HL-60 (cell line): ENCODE measurements around the gene OLFM4.

Experiments
- GABPA ChIP-seq: IDR thresholded peaks from 2 replicates; pipeline ENCODE4 v1.6.1; 2012; ENCODE audit warnings: low read depth
- POLR2AphosphoS5 ChIP-seq: IDR thresholded peaks from 2 replicates; pipeline ENCODE4 v1.6.1; 2012; ENCODE audit warnings: low read depth
- SPI1 ChIP-seq: IDR thresholded peaks from 2 replicates; pipeline ENCODE4 v1.6.1; 2012; ENCODE audit warnings: low read depth, mild to moderate bottlenecking, borderline replicate concordance
- TF ChIP-seq, protein P1 (sequence below): IDR thresholded peaks from one replicate; pipeline ENCODE4 v1.5.1; 2011; ENCODE audit warnings: low read length, control low read depth, inconsistent platforms; ENCODE audit not compliant: insufficient read depth

DNA sequence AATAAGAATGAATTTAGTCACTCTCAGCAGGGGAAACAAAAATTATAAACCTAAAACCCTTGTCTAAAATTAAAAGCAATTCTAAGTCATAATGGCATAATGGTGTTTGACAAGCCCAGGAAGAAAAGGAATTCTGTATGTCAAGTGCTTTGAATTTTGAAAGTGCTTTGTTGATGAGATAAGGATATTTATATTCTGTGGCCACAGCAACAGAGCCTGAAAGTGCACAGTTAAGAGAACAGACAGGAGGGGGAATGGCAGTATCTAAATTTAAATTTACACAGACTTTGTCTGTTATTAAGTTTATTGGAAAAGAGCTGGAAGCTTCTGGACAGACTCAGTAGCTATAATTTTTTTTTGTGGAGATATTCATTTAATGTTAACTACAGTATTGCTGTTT is 69.8 kb downstream of the OLFM4 start:
- TF ChIP-seq POLR2AphosphoS5 (no peak), SPI1 (no peak), GABPA (no peak)
- TF ChIP-seq, protein P1, sequence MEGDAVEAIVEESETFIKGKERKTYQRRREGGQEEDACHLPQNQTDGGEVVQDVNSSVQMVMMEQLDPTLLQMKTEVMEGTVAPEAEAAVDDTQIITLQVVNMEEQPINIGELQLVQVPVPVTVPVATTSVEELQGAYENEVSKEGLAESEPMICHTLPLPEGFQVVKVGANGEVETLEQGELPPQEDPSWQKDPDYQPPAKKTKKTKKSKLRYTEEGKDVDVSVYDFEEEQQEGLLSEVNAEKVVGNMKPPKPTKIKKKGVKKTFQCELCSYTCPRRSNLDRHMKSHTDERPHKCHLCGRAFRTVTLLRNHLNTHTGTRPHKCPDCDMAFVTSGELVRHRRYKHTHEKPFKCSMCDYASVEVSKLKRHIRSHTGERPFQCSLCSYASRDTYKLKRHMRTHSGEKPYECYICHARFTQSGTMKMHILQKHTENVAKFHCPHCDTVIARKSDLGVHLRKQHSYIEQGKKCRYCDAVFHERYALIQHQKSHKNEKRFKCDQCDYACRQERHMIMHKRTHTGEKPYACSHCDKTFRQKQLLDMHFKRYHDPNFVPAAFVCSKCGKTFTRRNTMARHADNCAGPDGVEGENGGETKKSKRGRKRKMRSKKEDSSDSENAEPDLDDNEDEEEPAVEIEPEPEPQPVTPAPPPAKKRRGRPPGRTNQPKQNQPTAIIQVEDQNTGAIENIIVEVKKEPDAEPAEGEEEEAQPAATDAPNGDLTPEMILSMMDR, result no peak
